ENCODE data around the gene CDH13. TPM values are rescaled to one million over a fixed set of nuclear protein-coding genes. Genes with fewer than 3 reads are reported as not detected.

The CDH13 gene
- total and polyA plus RNA-seq, 9 donors, result 1.9 to 34.2 (median 4.8) TPM

DNA sequence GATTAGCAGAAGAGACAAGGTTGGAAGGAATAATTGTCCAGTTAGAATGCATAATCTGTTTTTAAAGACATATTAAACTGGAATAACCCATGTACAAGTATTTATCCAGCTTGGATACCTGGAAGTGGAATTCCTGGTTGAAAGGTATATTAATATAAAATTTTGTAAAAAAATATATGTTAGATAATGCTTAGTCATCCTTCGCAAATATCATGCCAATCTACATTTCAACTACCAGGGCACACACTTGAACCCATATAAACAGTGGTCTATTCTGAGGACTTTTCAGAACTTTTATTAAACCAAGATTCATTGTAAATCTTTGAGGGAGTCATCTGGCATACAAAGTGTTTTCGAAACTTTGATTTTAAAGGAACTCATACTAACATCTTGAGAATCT, 911.9 kb downstream of the CDH13 start:
- intact Hi-C loops (cut with DNase I), result no loop called here
- DNase-seq, result no peak
- TF ChIP-seq, protein P1, sequence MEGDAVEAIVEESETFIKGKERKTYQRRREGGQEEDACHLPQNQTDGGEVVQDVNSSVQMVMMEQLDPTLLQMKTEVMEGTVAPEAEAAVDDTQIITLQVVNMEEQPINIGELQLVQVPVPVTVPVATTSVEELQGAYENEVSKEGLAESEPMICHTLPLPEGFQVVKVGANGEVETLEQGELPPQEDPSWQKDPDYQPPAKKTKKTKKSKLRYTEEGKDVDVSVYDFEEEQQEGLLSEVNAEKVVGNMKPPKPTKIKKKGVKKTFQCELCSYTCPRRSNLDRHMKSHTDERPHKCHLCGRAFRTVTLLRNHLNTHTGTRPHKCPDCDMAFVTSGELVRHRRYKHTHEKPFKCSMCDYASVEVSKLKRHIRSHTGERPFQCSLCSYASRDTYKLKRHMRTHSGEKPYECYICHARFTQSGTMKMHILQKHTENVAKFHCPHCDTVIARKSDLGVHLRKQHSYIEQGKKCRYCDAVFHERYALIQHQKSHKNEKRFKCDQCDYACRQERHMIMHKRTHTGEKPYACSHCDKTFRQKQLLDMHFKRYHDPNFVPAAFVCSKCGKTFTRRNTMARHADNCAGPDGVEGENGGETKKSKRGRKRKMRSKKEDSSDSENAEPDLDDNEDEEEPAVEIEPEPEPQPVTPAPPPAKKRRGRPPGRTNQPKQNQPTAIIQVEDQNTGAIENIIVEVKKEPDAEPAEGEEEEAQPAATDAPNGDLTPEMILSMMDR (IDR thresholded peaks at IDR 0.05), result no peak
- TF ChIP-seq EP300 (IDR thresholded peaks at IDR 0.05), result no peak
- TF ChIP-seq POLR2A (IDR thresholded peaks at IDR 0.05), result no peak
- Histone ChIP-seq H3K27ac (no peak overlapping the region), H3K9me3 (no peaks in the 10 kb centered on the region), H3K36me3 (no peaks in the 10 kb centered on the region), H3K4me3 (no peak overlapping the region), H3K4me1 (ENCODE audit: insufficient read depth) (no peaks in the 10 kb centered on the region), H3K27me3 (no peaks in the 10 kb centered on the region)
- 87 to 97% (median 88%) methylated on average over 2 of the region's 2 CpGs for WGBS, 3 donors

DNA sequence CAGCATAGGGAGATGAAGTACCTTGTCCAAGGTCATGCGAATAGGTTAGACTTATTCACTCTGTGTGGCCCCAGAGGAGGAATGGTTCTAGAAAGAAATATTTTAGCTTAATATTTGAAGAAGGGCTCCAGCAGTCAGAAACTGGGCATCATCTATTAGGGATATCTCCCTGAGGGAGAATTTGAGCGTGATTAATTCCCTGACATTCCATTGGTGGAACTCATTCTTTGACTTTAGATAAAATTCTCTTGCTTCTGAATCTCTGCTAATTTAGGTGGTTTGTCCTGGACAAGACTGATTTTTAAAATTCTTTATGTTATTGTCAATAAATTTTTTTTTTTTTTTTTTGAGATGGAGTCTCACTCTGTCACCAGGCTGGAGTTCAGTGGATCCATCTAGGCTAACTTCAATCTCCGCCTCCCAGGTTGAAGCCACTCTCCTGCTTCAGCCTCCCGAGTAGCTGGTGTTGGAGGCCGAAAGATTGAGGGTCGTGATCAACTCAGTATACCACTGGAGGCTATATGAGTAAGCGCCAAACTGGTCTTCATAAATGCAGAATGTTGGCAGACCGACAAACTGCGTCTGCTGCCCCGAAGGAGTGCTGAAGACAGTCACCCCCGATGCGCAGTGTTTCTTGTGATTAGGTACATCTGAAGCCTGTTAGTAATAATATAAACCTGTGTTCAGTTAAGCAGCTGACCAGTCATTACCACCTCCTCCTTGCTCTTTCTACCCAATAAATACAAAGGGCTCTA, 913.1 kb downstream of the CDH13 start:
- no peak for DNase-seq
- H3K4me3 ChIP-seq, result no peak overlapping the region
- no peaks in the 10 kb centered on the region for H3K9me3 ChIP-seq
- no peak overlapping the region for H3K27ac ChIP-seq
- TF ChIP-seq EP300 (IDR thresholded peaks at IDR 0.05) (no peak), POLR2A (IDR thresholded peaks at IDR 0.05) (no peak)
- TF ChIP-seq, protein P1 (IDR thresholded peaks at IDR 0.05), result no peak
- no peaks in the 10 kb centered on the region for H3K4me1 ChIP-seq (ENCODE audit: insufficient read depth)
- 81 to 92% (median 82%) methylated on average over 12 of the region's 12 CpGs for WGBS, 3 donors
- no peaks in the 10 kb centered on the region for H3K36me3 ChIP-seq
- no peaks in the 10 kb centered on the region for H3K27me3 ChIP-seq
- intact Hi-C loops (cut with DNase I), result no loop called here

DNA sequence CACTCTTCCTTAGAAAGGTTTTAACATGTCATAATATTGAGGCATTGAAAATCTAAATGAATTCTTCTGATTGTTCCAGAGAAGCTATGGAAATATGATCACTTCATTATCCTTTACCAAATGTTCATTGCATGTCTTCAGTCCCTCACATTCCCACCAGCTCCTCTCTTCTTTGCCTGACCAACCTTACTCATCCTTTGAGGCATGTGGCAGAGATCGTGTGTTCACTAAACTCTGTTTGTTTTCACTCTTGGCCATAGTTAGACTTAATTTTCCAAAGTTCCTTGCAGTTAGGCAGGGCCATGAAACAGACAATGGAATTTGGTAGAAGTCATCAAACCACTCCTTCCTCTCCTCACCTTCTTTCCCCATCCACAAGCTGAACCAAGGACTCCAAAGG, 914.5 kb downstream of the CDH13 start:
- intact Hi-C loops (cut with DNase I), result no loop called here
- Histone ChIP-seq H3K4me1 (ENCODE audit: insufficient read depth) (no peaks in the 10 kb centered on the region), H3K9me3 (no peaks in the 10 kb centered on the region), H3K4me3 (no peak overlapping the region), H3K36me3 (no peaks in the 10 kb centered on the region), H3K27me3 (no peaks in the 10 kb centered on the region), H3K27ac (no peak overlapping the region)
- WGBS, 3 donors, result 53 to 70% (median 54%) methylated on average over 1 of the region's 1 CpG
- no peak for DNase-seq
- TF ChIP-seq EP300 (IDR thresholded peaks at IDR 0.05) (no peak), POLR2A (IDR thresholded peaks at IDR 0.05) (no peak)
- TF ChIP-seq, protein P1 (IDR thresholded peaks at IDR 0.05), result no peak

DNA sequence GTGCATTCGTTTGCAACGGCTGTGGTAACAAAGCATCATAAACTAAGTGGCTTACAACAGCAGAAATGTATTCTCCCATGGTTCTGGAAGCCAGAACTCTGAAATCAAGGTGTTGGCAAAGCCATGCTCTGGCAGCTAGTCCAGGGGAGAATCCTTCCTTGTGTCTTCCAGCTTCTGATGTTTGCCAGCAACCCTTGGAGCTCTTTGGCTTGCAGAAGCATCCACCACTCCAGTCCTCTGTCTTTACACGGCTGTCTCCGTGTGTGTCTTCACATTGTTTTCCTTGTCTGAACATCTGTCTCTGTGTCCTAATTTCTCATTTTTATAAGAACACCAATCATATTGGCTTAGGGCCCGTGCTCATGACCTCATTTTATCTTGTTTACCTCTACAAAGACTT, 915.7 kb downstream of the CDH13 start:
- H3K9me3 ChIP-seq, result no peaks in the 10 kb centered on the region
- WGBS, 3 donors, result 56 to 66% (median 63%) methylated on average over 5 of the region's 5 CpGs
- H3K4me1 ChIP-seq (ENCODE audit: insufficient read depth), result no peaks in the 10 kb centered on the region
- H3K27me3 ChIP-seq, result no peaks in the 10 kb centered on the region
- no peak overlapping the region for H3K27ac ChIP-seq
- intact Hi-C loops (cut with DNase I), result no loop called here
- TF ChIP-seq POLR2A (IDR thresholded peaks at IDR 0.05), result no peak
- no peak for TF ChIP-seq EP300 (IDR thresholded peaks at IDR 0.05)
- TF ChIP-seq, protein P1 (IDR thresholded peaks at IDR 0.05), result no peak
- H3K36me3 ChIP-seq, result no peaks in the 10 kb centered on the region
- H3K4me3 ChIP-seq, result no peak overlapping the region
- no peak for DNase-seq
